Loucy (cell line): Measurements from ENCODE around the gene SFXN5.

Experiments used
- H2AFZ ChIP-seq: fragments of 200-600 bp; sonication (generic); 2 replicates; pipeline ENCODE4 v1.6.0; 2016; ENCODE audit warnings: antibody characterized with exemption, mild to moderate bottlenecking, low read length, moderate library complexity
- H3F3A ChIP-seq: fragments of 200-600 bp; 2 replicates; pipeline ENCODE4 v1.6.0; 2016; ENCODE audit warnings: antibody characterized with exemption, low read depth, mild to moderate bottlenecking
- H3K27me3 ChIP-seq: fragments of 200-600 bp; sonication (generic); 2 replicates; pipeline ENCODE4 v1.6.1; 2014; ENCODE audit warnings: low read length, mild to moderate bottlenecking; ENCODE audit not compliant: insufficient read depth, poor library complexity, severe bottlenecking
- H3K36me3 ChIP-seq: fragments of 200-600 bp; sonication (generic); 2 replicates; pipeline ENCODE4 v1.6.1; 2016; ENCODE audit warnings: low read length; ENCODE audit not compliant: insufficient read depth
- H3K4me1 ChIP-seq: fragments of 200-600 bp; sonication (generic); 2 replicates; pipeline ENCODE4 v1.5.1; 2014; ENCODE audit warnings: low read length, mild to moderate bottlenecking; ENCODE audit not compliant: insufficient read depth, poor library complexity, severe bottlenecking
- H3K4me2 ChIP-seq: fragments of 200-600 bp; sonication (generic); 2 replicates; pipeline ENCODE4 v1.6.0; 2014; ENCODE audit warnings: antibody characterized with exemption, low read length, low read depth, mild to moderate bottlenecking; ENCODE audit not compliant: poor library complexity, severe bottlenecking
- H3K4me3 ChIP-seq: fragments of 200-600 bp; sonication (generic); 2 replicates; pipeline ENCODE4 v1.5.1; 2014; ENCODE audit warnings: low read length, mild to moderate bottlenecking, mixed read lengths; ENCODE audit not compliant: poor library complexity, severe bottlenecking
- H3K79me2 ChIP-seq: fragments of 200-600 bp; sonication (generic); 2 replicates; pipeline ENCODE4 v1.6.1; 2014; ENCODE audit warnings: low read length; ENCODE audit not compliant: insufficient read depth
- H3K9ac ChIP-seq: fragments of 200-600 bp; sonication (generic); 2 replicates; pipeline ENCODE4 v1.6.0; 2014; ENCODE audit warnings: mild to moderate bottlenecking, low read depth, low read length, moderate library complexity; ENCODE audit not compliant: poor library complexity, severe bottlenecking
- H3K9me2 ChIP-seq: fragments of 200-600 bp; sonication (generic); replicated peaks from 2 replicates; pipeline ENCODE4 v1.6.1; 2016; ENCODE audit warnings: low read depth, low read length, mixed read lengths
- H3K9me3 ChIP-seq: fragments of 200-600 bp; sonication (generic); 2 replicates; pipeline ENCODE4 v1.6.1; 2014; ENCODE audit warnings: mild to moderate bottlenecking, antibody characterized with exemption, low read length, low read depth; ENCODE audit not compliant: insufficient read depth
- H4K20me1 ChIP-seq: fragments of 200-600 bp; sonication (generic); 2 replicates; pipeline ENCODE4 v1.6.0; 2014; ENCODE audit warnings: antibody characterized with exemption, low read length, mild to moderate bottlenecking; ENCODE audit not compliant: insufficient read depth, poor library complexity, severe bottlenecking
- EZH2phosphoT487 ChIP-seq: fragments of 200-600 bp; IDR thresholded peaks from 2 replicates; pipeline ENCODE4 v1.6.1; 2018; ENCODE audit warnings: antibody characterized with exemption, mild to moderate bottlenecking, moderate library complexity, borderline replicate concordance
- TF ChIP-seq, protein P1 (sequence below): fragments of 200-600 bp; sonication (generic); conservative IDR thresholded peaks from 2 replicates; pipeline ENCODE4 v1.5.1; 2014; ENCODE audit warnings: mild to moderate bottlenecking, antibody characterized with exemption, low read length

The SFXN5 gene

DNA sequence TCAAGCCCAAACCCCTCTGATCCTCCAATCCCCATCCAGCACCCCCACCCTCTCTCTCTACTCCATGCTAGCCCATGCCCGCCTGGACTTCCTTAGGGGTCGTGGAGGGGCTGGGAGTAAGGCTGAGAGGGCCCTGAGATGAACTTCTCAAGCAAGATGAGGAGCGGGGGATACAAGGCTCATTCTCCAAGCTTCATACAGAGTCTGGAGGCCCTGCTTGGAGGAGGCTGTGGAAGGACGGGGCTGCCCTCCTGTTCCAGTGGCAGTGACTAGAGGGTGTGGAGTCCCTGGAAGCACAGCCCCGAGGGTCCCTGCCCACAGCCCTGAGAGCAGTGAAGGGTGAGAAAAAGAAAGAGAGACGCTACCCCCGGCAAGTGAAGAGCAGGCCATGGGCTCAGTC, 108.6 kb downstream of the SFXN5 start:
- Histone ChIP-seq H3K4me1 (peaks cover 14% of the 10 kb centered on the region), H3K9me3 (no peaks in the 10 kb centered on the region), H3K36me3 (no peaks in the 10 kb centered on the region), H3K79me2 (peaks cover 7% of the 10 kb centered on the region; the same call in 1 of the 2 replicates), H3K27me3 (no peaks in the 10 kb centered on the region), H3K9me2 (no peaks in the 10 kb centered on the region), H3F3A (no peaks in the 10 kb centered on the region), H3K4me2 (no peak overlapping the region), H4K20me1 (no peaks in the 10 kb centered on the region), H2AFZ (no peak overlapping the region), H3K4me3 (no peak overlapping the region), H3K9ac (no peak overlapping the region)
- TF ChIP-seq, protein P1, sequence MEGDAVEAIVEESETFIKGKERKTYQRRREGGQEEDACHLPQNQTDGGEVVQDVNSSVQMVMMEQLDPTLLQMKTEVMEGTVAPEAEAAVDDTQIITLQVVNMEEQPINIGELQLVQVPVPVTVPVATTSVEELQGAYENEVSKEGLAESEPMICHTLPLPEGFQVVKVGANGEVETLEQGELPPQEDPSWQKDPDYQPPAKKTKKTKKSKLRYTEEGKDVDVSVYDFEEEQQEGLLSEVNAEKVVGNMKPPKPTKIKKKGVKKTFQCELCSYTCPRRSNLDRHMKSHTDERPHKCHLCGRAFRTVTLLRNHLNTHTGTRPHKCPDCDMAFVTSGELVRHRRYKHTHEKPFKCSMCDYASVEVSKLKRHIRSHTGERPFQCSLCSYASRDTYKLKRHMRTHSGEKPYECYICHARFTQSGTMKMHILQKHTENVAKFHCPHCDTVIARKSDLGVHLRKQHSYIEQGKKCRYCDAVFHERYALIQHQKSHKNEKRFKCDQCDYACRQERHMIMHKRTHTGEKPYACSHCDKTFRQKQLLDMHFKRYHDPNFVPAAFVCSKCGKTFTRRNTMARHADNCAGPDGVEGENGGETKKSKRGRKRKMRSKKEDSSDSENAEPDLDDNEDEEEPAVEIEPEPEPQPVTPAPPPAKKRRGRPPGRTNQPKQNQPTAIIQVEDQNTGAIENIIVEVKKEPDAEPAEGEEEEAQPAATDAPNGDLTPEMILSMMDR = no peak
- TF ChIP-seq EZH2phosphoT487 = no peak

DNA sequence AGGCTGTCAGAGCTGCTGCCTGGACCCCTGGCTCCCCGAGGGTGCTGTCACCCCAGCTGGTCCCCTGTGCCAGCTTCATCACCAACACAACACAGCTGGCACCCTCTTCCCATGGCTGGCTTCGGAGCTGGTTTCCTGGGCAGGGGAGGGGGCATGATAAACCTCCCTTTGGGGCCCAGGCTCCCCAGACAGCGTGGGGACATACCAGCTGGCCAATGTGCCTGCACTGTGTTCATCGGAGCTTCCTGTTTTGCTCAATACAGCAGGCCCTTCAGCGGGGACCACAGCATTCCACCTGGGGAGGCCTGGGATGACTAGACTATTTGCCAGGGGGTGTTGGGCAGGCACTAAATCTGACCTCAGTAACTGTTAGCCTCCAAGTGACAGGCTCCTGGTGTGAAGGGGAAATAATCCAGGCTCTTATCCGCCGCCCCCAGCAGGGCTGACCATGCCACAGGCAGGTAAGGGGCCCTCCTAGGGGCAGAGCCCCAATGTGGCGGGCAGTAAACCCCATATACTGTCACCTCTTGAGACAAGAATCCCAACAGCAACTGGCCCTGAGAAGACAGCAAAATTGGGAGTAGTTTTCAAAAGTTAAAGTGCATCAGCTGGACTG, 109.6 kb downstream of the SFXN5 start:
- Histone ChIP-seq H2AFZ (no peak overlapping the region), H3K36me3 (no peaks in the 10 kb centered on the region), H3K4me2 (no peak overlapping the region), H3K9ac (no peak overlapping the region), H3K9me2 (no peaks in the 10 kb centered on the region), H3K9me3 (no peaks in the 10 kb centered on the region), H3K79me2 (peaks cover 16% of the 10 kb centered on the region), H3K4me3 (no peak overlapping the region), H3K27me3 (no peaks in the 10 kb centered on the region), H3K4me1 (peaks cover 22% of the 10 kb centered on the region), H3F3A (no peaks in the 10 kb centered on the region), H4K20me1 (peaks cover 5% of the 10 kb centered on the region)
- TF ChIP-seq EZH2phosphoT487 = no peak
- TF ChIP-seq, protein P1 = no peak

DNA sequence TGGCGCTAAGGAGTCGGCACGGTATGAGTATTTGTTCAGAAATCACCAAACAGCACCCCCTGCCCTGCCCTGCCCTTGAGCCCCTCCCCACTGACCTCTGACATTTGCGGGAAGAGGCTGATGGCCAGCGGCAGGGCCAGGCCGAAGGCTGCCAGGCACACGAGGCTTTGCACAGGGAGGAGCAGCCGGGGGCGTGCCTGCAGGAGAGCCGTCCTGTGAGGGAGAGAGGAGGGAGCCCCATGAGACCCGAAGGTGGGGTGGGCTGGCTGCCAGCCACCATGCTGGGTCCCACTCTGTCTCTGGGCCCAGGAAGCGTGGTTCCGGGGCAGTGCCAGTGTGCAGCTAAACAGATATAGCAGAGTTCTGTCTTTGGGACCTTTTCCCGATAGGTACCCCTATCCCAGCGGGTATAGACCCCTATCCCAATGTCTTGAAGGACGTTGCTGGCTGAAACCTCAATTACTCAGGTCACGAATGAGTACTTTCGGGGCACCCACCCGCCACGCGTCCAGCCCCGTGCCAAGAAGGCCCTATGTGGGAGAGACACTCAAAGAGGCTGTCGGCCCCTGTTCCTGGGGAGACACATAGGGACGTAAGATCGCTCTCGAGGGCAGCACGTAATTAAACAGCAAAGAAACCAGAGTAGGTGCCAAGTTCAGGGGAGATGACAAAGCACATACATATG, 110.3 kb downstream of the SFXN5 start:
- Histone ChIP-seq H3K9me3 (no peaks in the 10 kb centered on the region), H3K4me1 (peaks cover 26% of the 10 kb centered on the region), H3K4me3 (no peak overlapping the region), H3K4me2 (no peak overlapping the region), H3K36me3 (no peaks in the 10 kb centered on the region), H3K79me2 (peaks cover 24% of the 10 kb centered on the region), H3F3A (no peaks in the 10 kb centered on the region), H3K27me3 (no peaks in the 10 kb centered on the region), H3K9me2 (no peaks in the 10 kb centered on the region), H4K20me1 (peaks cover 12% of the 10 kb centered on the region), H2AFZ (no peak overlapping the region), H3K9ac (no peak overlapping the region)
- TF ChIP-seq EZH2phosphoT487 = no peak
- TF ChIP-seq, protein P1 = no peak
